IPS-18a (cell line): ENCODE measurements around the gene RPL11.
"Not testable (repeated sequence)": the region's sequence is repeated elsewhere in the genome, so short reads cannot be mapped to it uniquely, and the experiment has no call there.

Experiments used
- H3K27ac ChIP-seq: one replicate; pipeline ENCODE4 v1.5.1; 2013; ENCODE audit warnings: low read length
- H3K27me3 ChIP-seq: one replicate; pipeline ENCODE4 v1.6.1; 2013; ENCODE audit warnings: mild to moderate bottlenecking, low read length; ENCODE audit not compliant: control insufficient read depth, insufficient read depth
- H3K36me3 ChIP-seq: one replicate; pipeline ENCODE4 v1.6.1; 2013; ENCODE audit warnings: low read depth, low read length; ENCODE audit not compliant: control insufficient read depth
- H3K4me1 ChIP-seq: one replicate; pipeline ENCODE4 v1.6.1; 2013; ENCODE audit warnings: low read depth, low read length; ENCODE audit not compliant: control insufficient read depth
- H3K4me3 ChIP-seq: one replicate; pipeline ENCODE4 v1.5.1; 2013; ENCODE audit warnings: low read length
- H3K9ac ChIP-seq: one replicate; pipeline ENCODE4 v1.6.1; 2013; ENCODE audit warnings: mild to moderate bottlenecking, low read length, moderate library complexity
- H3K9me3 ChIP-seq: one replicate; pipeline ENCODE4 v1.6.1; 2013; ENCODE audit warnings: low read depth, low read length; ENCODE audit not compliant: control insufficient read depth

Gene RPL11

DNA sequence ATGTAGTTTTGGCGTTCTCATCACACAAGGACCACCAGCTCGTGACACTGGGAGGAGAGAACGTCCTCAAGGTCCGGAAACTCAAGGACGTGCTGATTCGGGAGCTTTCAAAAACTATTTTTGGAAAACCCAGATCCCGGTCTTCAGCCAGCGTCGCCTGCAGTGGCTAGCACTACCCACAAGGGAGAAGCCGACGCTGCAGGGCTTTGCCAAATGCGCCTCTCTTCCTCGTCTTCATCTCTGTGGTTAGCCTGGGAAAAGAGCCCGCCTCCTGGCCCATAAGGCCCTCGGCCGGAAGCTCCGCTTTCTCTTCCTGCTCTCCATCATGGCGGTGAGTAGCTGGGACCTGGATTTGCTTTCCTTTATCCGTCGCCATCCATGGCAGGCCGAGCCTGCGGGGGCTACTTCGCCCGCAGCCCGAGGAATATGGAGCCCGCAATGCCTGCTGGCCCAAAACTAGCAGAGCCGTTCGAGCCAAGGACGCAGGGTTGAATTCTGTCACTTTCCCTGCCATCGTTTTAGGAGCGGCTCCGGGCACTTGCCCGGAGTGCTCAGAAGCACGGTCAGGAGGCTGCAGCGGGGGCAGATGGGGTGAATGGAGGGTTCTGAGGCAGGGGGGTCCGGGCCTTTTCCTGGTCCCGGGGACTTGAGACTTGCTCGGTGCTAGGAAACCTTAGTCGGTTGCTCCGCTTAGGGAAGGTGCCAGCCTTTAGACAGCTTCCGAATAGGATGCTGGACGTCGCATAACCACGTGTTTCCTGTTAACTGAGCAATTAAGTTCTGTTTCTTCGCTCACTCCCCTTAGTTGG lies at the start of gene RPL11:
Gene RPL11, plus strand, starts transcription at position 308 of the 809 bp plus-strand sequence. Its CDS starts 18 bp downstream, at position 326.
- Histone ChIP-seq H3K4me3 (peak within 1 kb of the TSS; percentile 93), H3K36me3 (peaks cover 47% of the 10 kb centered on the region), H3K9ac (peak within 1 kb of the TSS; percentile 96), H3K27ac (peak within 1 kb of the TSS; percentile 87), H3K4me1 (peaks cover 13% of the 10 kb centered on the region), H3K9me3 (no peaks in the 10 kb centered on the region), H3K27me3 (no peaks in the 10 kb centered on the region)

DNA sequence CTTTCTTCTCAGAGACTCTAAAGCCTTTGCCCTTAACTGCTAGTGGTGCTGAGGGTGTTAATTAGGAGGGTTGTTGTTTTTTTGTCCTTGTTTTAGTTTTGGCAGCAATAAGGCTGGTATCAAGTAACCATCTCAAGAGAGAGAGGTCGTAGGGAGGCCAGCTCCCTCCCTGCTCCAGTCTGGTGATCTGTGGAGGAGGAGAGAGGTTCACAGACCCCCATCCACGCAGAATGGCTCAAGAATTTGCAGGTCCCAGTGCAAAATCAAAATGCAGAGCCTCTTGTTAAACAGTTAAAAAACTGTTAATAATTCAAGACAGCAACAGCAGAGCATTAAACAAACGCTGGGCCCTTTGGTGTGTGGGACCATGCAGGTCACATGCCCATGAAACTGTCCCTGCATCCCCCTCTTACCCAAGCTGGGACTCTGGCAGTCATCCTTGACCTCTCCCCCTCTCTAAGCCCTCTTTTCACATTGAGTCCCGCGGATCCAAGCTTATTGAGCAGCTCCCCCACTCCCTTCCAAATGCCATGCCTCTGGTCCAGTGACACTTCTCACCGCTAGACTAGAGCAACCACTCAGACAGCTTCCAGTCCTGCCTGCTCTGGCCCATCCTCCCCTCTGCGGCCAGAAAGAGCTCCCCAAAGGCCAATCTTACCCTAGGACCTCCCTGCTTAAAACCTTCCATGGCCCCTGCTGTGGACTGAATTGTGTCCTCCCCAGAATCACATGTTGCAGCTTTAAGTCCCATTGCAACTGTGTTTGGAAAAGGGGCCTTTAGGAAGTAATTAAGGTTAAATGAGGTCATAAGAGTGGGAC lies 47.7 kb upstream of the RPL11 start:
- Histone ChIP-seq H3K4me1 (no peaks in the 10 kb centered on the region), H3K9me3 (no peaks in the 10 kb centered on the region), H3K9ac (no peak overlapping the region), H3K36me3 (no peaks in the 10 kb centered on the region), H3K4me3 (no peak overlapping the region), H3K27ac (no peak overlapping the region), H3K27me3 (no peaks in the 10 kb centered on the region)

DNA sequence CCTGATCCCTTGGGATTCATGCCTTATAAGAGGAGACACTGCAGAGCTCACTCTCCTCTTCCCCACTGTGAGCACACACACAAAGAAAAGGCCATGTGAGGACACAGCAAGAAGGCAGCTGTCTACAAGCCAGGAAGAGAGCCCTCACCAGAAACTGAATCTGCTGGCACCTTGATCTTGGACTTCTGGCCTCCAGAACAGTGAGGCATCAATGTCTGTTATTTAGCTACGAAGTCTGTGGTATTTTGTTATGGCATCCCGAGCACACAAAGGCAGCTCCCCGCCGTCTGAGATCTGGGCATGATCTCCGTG lies 47.1 kb upstream of the RPL11 start:
- Histone ChIP-seq H3K9ac (no peak overlapping the region), H3K27me3 (no peaks in the 10 kb centered on the region), H3K9me3 (no peaks in the 10 kb centered on the region), H3K27ac (no peak overlapping the region), H3K4me1 (no peaks in the 10 kb centered on the region), H3K4me3 (no peak overlapping the region), H3K36me3 (no peaks in the 10 kb centered on the region)

DNA sequence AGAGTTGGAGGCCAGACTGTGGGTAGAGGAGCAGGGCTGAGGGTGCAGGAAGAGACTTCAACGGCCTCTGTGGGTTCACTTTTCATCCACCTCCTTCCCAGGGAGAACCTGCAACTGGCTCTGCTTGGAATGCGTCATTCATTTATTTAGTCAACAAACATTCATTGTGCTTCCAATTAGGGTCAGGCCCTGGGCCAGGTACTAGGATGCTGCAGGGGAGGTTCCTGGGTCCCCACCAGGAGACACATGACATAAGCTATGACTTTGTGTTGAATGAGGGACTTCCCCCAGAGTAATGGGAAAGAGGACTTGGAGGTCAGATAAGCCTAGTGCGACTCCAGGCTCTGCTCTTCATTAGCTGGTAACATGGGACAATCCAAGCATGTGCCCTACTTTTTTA lies 46.3 kb upstream of the RPL11 start:
- no peaks in the 10 kb centered on the region for H3K4me1 ChIP-seq
- H3K4me3 ChIP-seq = no peak overlapping the region
- H3K9me3 ChIP-seq = no peaks in the 10 kb centered on the region
- no peaks in the 10 kb centered on the region for H3K36me3 ChIP-seq
- no peaks in the 10 kb centered on the region for H3K27me3 ChIP-seq
- no peak overlapping the region for H3K27ac ChIP-seq
- no peak overlapping the region for H3K9ac ChIP-seq

DNA sequence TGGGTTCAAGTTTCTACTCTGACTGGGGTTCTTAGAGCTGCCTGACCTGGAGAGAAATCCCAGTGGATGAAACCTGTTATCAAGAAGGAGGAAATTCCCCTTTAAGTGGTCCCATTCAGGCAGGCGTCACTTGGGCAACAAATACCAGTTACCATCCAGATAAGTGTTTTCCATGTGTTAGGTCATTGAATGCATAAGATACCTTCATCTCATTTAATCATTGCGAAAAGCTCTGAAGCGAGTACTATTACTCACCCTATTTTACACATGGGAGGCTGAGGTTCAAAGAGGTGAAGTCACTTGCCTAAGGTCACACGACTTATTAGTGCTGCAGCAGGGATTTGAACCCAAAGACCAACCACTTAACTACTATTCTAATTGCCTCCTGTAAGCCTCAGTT lies 45.5 kb upstream of the RPL11 start:
- Histone ChIP-seq H3K9ac (no peak overlapping the region), H3K4me3 (no peak overlapping the region), H3K4me1 (no peaks in the 10 kb centered on the region), H3K9me3 (no peaks in the 10 kb centered on the region), H3K27me3 (no peaks in the 10 kb centered on the region), H3K27ac (no peak overlapping the region), H3K36me3 (no peaks in the 10 kb centered on the region)

DNA sequence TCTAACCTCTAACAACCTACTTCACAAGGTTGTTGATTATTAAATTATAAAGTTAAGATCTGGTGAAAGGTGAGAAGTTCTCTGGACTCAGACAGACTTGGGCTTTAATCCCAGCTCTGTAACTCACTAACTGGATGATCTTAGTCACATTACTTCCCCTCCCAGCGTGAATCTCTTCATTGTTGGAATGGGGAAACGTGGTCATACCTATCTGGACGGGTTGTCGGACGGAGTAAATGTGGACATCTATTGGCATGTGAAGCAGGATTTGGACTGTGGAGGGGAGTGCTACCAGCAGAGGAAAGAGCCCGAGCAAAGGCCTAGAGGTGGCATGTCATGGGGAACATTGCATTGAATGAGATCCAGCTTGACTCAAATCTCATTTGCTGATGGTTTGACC lies 45.1 kb upstream of the RPL11 start:
- Histone ChIP-seq H3K36me3 (no peaks in the 10 kb centered on the region), H3K27me3 (no peaks in the 10 kb centered on the region), H3K27ac (no peak overlapping the region), H3K9me3 (no peaks in the 10 kb centered on the region), H3K4me3 (no peak overlapping the region), H3K4me1 (no peaks in the 10 kb centered on the region), H3K9ac (no peak overlapping the region)

DNA sequence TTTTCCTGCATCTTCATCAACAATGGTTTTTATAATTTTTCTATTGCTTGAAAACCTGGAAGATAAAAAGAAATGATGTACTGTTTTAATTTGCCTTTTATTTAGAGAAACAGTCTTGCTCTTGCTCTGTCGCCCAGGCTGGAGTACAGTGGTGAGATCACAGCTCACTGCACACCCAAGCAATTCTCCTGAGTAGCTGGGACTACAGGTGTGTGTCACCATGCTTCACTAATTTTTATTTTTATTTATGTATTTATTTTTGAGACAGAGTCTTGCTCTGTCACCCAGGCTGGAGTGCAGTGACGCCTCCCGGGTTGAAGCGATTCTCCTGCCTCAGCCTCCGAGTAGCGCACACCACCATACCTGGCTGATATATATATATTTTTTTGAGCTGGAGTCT lies 43.0 kb upstream of the RPL11 start:
- Histone ChIP-seq H3K36me3 (no peaks in the 10 kb centered on the region), H3K27ac (no peak overlapping the region), H3K4me1 (no peaks in the 10 kb centered on the region), H3K4me3 (no peak overlapping the region), H3K27me3 (no peaks in the 10 kb centered on the region), H3K9me3 (no peaks in the 10 kb centered on the region), H3K9ac (no peak overlapping the region)

DNA sequence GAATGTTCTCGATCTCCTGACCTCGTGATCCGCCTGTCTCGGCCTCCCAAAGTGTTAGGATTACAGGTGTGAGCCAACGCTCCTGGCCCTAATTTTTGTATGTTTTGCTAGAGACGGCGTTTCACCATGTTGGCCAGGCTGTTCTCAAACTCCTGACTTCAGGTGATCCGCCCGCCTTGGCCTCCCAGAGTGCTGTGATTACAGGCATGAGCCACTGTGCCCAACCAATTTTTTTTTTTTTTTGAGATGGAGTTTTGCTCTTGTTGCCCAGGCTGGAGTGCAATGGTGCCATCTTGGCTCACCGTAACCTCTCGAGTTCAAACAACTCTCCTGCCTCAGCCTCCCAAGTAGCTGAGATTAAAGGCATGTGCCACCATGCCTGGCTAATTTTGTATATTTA lies 42.4 kb upstream of the RPL11 start:
- H3K4me3 ChIP-seq, H3K9me3 ChIP-seq, H3K4me1 ChIP-seq, H3K27ac ChIP-seq, H3K9ac ChIP-seq, H3K36me3 ChIP-seq, H3K27me3 ChIP-seq: not testable (repeated sequence)

DNA sequence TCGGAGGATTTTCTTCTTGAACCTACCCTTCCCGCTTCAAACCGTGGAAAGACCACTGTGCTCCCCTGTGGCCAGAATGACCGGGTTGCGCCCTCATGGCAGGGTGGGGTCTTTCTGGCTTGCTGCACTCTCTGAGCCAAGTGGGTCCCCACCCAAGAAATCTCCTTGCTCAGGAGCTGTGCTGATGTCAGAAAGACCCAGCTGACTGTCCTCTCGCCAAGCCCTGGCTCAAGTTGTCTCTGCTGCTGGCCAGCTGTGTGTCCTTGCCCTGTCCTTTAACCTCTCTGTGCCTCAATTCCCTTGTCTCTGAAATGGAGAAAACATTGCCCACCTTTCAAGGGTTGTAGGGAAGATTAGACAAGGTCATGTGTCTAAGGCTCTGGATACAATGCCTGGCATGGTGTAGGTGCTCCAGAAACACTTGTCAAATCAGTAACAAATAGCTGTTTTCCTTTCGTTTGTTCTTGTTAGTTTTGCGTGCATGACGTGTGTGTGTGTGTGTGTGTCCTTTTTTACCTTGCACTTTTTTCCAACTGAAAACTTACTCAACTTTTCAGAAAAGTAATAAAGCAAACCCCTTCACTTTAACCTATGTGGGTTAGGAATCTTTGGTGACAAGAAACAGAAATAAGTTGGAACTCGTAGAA lies 41.1 kb upstream of the RPL11 start:
- no peak overlapping the region for H3K4me3 ChIP-seq
- H3K9me3 ChIP-seq = no peaks in the 10 kb centered on the region
- H3K4me1 ChIP-seq = no peaks in the 10 kb centered on the region

DNA sequence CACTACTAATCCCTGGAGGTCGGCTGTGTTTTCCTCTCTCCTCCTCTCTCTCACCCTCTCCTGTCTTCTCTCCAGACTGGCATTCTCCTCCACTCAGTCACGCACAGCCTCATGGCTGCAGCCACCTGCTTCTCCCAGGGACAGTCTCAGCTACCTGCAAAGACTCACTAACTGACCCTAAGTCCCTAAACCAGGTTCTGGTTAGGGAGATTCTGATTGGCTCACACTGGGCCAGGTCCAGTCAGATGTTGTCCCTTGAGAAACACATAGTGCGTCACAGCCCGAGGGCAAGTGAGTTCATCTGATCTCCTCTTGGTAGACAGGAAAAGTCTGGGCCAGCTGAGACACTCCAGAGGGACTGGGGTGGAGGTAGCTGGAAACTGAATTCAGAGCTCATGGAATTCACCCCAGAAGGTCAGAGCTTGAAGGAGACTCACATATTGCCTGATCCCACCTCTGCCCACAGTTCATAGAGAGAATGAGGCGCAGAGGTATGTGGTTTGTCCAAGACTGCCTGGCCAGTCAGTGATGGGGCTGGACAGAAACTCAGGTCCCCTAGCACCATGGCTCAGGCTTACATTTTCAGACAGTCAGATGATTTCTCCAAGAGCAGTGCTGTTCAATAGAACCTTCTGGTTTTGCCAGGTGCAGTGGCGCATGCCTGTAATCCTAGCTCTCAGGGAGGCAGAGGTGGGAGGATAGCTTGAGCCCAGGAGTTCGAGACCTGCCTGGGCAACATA lies 40.4 kb upstream of the RPL11 start:
- Histone ChIP-seq H3K4me1 (no peaks in the 10 kb centered on the region), H3K4me3 (no peak overlapping the region), H3K9ac (no peak overlapping the region), H3K27ac (no peak overlapping the region), H3K36me3 (no peaks in the 10 kb centered on the region), H3K9me3 (no peaks in the 10 kb centered on the region), H3K27me3 (no peaks in the 10 kb centered on the region)

More for the DNA sequence above, 41.1 kb upstream of the RPL11 start:
- Histone ChIP-seq H3K36me3 (no peaks in the 10 kb centered on the region), H3K9ac (no peak overlapping the region), H3K27me3 (no peaks in the 10 kb centered on the region), H3K27ac (no peak overlapping the region)

DNA sequence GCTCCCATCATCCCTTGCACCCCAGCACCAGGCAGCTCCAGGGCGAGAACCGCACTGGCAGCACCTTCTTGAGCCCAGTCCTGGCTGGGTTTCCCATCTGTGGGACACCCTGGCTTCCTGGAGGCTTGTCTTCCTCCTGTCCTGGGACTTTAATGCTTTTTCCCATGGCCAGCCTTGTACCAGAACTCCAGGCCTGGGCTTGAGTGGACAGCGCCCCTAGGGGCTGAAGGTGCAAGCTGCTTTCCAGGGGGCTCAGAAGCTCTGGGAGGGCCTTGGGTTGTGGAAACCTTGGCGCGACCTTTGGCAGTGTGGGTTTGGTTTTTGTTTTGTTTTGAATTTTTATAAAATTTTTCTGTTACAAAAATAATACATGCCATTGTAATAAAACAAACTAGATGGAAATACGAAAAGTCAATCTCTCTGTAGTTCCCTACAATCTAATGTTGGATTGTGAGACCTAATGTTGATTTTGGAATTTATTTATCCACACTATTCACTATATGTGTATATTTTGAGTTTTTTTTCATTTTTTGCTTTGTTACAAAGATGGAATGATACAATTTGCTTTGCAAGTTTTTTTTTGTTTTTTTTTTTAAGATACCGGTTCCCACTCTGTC lies 33.8 kb upstream of the RPL11 start:
- no peaks in the 10 kb centered on the region for H3K9me3 ChIP-seq
- no peak overlapping the region for H3K4me3 ChIP-seq
- H3K27me3 ChIP-seq = no peaks in the 10 kb centered on the region
- no peak overlapping the region for H3K9ac ChIP-seq
- no peaks in the 10 kb centered on the region for H3K4me1 ChIP-seq
- H3K36me3 ChIP-seq = no peaks in the 10 kb centered on the region
- no peak overlapping the region for H3K27ac ChIP-seq
